CD4-positive, alpha-beta T cell treated with Interleukin-6 at 100 ng/mL for 8 hours (primary cell): ENCODE data around the gene DLG4.
A peak's percentile ranks its signal among the peaks of the same experiment; 100 is the strongest.
"Not testable (repeated sequence)": the region's sequence is repeated elsewhere in the genome, so short reads cannot be mapped to it uniquely, and the experiment has no call there.

Experiments
- DNase-seq: peaks from one replicate; pipeline ENCODE4 v3.0.0-alpha.2; 2020; ENCODE audit warnings: mixed read lengths, low spot score

Gene DLG4

GRCh38 chr17:7249214-7249613 is 29.6 kb upstream of the DLG4 start:
- no peak for DNase-seq

- DNase-seq = no peak
Observed at GRCh38 chr17:7248796-7249195, 29.2 kb upstream of the DLG4 start.

- no peak for DNase-seq
Observed at GRCh38 chr17:7246779-7247178, 27.1 kb upstream of the DLG4 start.

- not testable (repeated sequence) for DNase-seq
Observed at GRCh38 chr17:7243838-7244237, 24.2 kb upstream of the DLG4 start.

- DNase-seq = no peak
Observed at GRCh38 chr17:7243453-7243729, 23.8 kb upstream of the DLG4 start.

DNA sequence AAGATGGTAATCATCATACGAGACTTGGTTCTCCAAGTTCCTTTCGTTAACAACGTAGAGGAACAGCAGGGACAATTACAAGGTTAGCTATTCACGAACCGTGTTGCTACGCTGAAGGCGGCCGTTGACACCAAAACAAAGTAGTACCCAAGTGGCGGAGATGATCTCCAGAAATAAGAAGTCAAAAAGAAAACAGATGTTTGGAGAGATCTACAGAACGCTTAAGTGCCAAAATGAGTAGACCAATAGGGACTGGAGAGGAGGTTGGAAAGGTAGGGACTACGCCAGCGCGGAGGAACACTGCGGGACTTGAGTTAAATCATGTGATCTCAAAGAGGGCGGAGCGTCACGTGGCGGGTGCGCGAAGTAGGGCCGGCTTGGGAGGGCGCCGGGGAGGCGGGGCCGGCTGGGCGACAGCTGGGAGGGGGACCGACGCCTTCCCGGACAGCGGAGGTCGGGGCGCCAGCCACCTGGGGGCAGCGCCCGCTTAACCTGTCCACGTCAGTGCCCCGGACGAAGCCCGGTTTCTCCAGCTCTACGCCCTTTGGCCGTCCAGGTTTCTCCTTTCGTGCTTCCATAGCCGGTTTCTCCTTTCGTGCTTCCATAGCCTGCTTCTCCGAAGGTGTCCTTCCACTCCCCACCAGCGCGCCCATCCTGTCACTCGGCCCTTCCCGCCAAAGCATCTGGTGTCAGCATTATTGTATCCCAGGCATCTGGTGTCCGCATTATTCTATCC is 23.2 kb upstream of the DLG4 start:
- peak; percentile 91 for DNase-seq

DNA sequence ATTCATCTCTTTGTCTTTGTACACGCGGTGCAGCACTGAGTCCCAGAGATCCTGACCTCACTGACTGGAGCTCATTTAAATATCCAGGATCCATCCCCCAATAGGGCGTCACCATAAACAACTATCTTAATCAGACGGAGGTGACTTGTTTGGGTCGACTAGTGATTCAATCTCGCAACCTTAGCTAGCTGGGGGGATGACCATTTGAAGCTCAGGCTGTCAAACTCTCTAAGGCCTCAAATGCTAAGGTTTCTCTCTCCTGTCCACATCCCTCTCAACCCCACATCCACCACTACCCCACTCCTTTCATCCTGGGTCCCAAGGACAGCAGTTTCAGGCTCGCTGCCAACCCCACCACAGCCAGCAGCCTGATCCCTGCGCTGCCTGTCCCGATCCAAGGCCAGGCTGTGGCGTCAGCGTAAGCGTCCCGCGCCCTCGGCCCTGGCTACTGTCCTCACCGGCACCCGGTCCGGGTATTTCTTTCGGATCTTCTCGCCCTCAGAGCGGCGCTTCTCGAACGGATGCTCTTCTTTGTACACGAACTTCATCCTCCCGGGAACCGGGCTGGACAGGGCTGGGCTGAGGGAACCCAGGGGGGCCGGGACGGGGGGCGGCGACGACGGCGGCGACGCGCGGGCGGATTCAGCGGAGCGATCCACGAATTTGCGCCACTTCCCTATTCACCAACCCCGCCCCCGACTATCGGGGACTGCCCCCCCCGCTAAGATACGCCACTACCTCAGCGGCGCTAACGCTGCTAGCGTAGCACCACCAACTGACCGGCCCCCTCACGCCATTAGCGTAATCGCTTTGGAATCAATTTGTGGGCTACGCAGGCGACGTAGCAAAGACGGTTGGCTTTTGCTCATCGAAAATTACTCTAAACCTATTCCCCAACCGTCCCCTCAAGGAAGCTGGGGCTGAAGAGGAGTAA is 22.4 kb upstream of the DLG4 start, which contains the start of gene GABARAP:
GABARAP (minus strand) TSS at position 667 of the 934 bp plus-strand sequence; CDS start at position 548, 119 bp downstream.
- peak; percentile 88 for DNase-seq

GRCh38 chr17:7241090-7241733 is 21.6 kb upstream of the DLG4 start:
- DNase-seq = no peak

DNA sequence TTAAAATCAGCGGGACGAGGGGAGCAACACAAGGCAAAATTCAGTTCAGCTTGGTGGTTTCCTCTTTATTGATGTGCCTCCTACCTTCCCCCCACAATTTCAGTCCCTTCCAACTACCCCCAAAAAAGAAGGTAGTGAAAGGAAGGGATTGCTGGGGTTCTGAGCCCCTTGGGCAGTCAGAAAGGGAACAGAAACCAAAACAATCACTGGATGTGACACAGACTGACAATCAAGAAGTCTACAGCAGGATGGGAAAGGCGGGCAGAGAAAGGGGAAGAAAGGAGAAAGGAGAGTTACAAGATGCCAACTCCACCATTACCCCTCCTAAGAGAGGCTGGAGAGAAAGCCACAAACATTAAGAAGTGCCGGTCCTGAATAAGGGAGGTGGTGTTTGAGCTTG is 20.7 kb upstream of the DLG4 start:
- no peak for DNase-seq

DNA sequence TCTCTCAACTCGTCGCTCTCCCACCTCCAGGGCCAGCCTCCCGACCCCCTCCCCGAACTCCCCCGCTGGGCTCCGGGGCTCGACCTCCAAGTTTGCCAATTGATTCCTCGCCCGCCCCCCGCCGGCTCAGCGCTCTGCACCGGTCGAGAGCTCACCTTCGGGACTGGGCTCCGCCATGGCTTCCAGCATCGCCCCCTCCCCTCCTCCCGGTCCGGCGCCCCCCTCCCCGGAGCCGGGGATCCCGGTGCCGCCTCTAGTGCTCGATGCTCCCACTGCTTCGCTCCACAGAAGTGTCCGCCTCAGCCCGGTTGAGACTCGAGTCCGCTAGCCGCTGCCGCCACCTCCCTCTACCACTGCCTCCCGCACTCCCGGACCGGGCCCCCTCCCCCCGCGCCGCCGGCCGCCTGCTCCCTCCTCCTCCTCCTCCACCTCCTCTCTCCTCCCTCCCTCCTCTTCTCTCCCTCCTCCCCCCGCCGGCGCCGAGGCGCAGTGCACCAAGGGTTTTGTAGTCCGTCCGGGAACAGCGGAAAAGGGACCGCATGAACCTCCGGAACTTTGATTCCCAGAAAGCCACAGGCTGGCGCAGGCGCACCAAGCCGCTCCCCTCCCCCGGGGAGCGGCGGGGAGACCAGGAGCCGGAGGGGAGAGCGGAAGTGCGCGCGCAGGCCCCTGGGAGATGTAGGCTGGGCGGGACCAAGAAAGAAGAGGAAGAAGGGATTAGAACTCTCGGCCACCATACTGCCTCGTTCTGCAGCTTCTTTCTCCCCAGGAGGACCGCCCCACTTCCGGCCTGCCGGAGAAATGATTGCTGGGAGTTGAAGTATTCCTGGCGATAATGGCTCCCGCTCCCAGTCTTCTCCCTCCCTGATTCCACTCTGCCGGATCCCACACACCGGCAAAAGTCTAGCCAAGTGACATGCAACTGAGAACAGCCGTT is 19.7 kb upstream of the DLG4 start, which contains the start of gene PHF23:
PHF23 (minus strand) TSS at position 367 of the 937 bp plus-strand sequence; CDS start at position 189, 178 bp downstream.
- peak; percentile 99 for DNase-seq

DNA sequence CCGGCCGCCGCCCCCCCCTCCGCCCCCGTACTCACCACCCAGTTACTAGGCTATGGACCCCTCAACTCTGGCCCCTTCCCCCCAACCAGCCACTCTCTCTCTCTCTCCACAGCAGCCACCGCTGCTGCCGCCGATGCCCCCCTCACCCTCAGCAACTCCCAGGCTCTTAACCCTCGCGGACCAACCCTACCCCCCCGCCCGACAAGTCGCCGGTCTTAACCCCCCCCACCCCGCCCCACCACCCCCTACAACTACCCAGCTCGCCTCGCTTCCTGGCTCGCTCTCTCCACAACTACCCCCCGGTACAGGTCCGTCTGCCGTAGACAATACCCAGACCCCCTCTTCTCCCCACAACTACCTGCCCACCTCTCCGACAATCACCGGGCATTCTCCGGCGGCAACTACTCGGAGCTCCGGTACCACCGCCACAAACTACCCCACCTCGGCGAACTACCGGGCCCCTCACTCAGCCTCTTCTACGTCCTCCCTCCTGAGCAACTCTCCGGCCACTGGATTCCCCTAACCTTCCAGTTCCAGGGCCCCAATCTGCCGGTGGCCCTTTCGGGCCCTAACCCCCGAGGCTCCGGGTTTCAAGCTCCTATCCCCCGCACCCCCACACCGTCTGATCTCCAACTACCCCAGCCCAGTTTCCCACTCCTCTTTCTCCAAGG is 18.9 kb upstream of the DLG4 start:
- DNase-seq = peak; percentile 32

DNA sequence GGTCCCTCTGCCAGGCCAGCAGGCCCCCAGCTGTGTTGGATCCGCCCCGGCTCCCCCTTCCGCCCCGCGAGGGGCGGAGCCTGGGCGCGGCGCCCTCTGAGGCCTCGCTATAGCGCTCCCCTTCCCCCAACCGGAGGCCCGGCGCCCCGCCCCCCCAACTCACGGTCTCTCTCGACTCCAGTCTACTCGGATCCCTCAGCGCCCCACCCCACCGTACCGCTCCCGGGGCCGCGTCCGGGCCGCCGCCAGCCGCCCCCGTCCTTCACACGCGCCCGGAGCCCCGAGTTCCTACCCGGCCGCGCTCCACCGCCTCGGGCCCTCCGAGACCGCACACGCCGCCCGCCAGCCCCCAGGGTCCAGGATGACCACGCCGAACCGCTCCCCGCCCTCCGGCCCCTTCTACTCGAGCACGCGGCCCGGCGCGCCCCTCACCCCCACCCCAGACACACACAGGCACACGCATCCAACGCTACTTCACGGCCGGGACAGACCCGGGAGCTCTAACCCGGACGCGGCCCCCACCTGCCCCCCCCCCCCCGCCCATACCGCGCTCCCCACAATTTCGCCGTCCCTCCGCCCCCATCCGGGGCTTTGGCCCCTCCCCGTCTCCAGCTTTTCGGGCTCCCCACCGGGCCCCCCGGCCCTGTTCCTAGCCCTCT is 18.3 kb upstream of the DLG4 start:
- peak; percentile 82 for DNase-seq

DNA sequence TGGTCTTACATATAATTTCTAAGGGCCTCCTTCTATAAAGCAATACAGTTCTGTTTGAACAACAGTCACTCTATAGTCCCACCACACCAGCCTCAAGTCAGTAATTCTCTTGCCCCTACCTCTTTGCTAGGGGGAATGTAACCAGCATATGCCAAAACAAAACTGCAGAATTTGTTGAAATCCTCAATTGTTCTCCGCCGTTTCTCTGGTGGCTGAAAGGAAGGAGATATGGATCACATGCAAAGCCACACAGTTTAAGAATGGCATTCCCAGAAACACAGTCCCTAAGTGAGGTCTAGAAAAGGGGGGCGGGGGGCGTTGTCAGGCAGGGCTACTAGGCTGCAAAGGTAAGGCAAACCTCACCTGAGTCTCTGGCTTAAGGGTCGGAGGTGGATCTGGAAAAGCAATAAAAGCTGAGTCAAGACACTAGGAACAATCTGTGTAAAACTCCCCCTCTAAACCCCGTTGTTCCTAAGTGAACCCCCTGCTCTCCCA is 17.7 kb upstream of the DLG4 start:
- DNase-seq = no peak

- DNase-seq = no peak
Observed at GRCh38 chr17:7236808-7237207, 17.2 kb upstream of the DLG4 start.

- no peak for DNase-seq
Observed at GRCh38 chr17:7235693-7236665, 16.3 kb upstream of the DLG4 start.

DNA sequence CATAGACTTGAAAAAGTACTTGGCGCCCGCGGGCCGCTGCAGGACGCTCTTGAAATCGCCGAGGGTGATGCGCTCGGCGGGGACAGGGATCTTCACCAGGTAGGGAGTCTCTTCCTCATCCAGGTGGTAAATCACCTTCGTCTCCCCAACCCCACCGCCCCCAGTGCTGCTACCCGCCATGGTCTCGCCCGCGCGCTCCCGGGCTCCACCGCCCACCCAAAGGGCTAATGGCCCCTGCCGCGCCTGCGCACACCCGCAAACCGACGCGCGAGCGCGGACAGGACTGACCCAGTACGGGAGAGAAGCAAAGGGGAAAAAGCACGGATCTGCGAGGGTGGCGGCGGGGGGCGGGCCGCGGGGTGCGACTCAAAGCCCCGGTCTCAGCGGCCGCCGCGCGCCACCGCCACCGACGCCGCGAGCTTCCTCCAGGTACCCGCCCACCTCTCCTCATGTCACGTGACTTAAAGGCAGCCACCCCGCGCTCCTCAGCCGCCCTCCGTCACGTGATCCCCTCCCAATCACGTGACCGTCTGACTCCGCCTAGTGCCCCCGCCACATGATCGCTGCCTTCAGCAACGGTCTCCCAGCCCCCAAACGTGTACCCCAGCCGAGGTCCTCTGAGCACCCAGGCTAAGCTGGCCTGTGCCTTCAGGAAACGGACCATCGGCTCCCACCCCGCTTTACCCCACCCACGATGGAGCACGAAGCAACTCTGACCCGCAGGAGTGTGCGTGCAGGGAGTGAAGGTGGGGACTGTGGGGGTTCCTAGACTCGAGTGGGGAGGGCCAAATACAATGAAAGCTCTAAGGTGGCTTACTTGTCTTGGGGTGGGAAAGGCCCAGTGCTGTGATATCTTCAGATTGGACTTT is 14.7 kb upstream of the DLG4 start, which contains the start of gene DVL2:
DVL2 (minus strand) TSS at position 435 of the 869 bp plus-strand sequence; CDS start at position 180, 255 bp downstream.
- peak; percentile 95 for DNase-seq

DNA sequence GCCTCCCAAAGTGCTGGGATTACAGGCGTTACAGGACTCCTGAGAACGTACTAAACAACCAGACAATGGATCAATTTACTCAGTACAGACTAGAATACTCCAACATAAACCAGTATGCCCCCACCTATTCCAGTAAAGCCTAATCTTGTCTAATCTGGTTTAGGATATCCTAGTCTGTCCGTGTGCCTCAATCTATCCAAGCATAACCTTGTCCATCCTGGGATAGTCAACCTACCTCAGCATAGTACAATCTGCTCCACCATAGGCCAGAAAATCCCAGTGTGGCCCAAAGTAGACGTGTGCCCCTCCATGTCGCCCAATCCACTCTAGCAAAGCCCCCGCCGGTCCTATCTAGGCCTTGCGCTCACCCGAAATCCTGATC is 14.1 kb upstream of the DLG4 start:
- DNase-seq = no peak

DNA sequence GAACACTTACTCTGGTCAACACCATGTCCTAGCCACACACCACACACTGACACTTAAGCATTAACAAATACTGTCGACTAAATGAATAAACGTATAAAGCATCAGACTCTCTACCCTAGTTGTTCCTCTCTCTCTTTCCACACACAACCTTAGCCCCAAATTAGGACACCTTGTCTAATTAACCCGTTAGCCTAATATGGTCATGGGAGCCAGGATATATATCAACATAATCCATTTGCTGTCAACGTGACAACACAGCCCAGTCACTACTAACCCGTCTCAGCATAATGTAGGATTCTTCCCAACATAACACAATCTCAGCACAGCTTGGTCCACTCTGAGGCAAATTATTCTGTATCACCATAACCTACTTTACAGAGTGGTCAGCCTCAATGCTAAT is 12.5 kb upstream of the DLG4 start:
- DNase-seq = no peak
